DOHH2 (cell line): ENCODE measurements around the gene TEDC2.
A peak's percentile ranks its signal among the peaks of the same experiment; 100 is the strongest.

Source experiments
- H3F3A ChIP-seq: fragments of 200-600 bp; sonication (generic), shearing (Covaris generic); 2 replicates; pipeline ENCODE4 v1.6.0; 2016; ENCODE audit warnings: antibody characterized with exemption, mild to moderate bottlenecking; ENCODE audit not compliant: control insufficient read depth, insufficient read depth
- H3K27ac ChIP-seq: fragments of 200-600 bp; sonication (generic); 2 replicates; pipeline ENCODE4 v1.5.1; 2014; ENCODE audit warnings: low read depth, mild to moderate bottlenecking, low read length, moderate library complexity
- H3K27me3 ChIP-seq: fragments of 200-600 bp; sonication (generic); 2 replicates; pipeline ENCODE4 v1.6.1; 2014; ENCODE audit warnings: mild to moderate bottlenecking, low read length, mixed read lengths; ENCODE audit not compliant: control insufficient read depth
- H3K36me3 ChIP-seq: fragments of 200-600 bp; sonication (generic); 2 replicates; pipeline ENCODE4 v1.6.1; 2014; ENCODE audit warnings: mild to moderate bottlenecking, low read length, moderate library complexity, mixed read lengths; ENCODE audit not compliant: control insufficient read depth
- H3K4me1 ChIP-seq: fragments of 200-600 bp; sonication (generic); 2 replicates; pipeline ENCODE4 v1.6.1; 2014; ENCODE audit warnings: mild to moderate bottlenecking, low read length, mixed read lengths; ENCODE audit not compliant: control insufficient read depth
- H3K4me2 ChIP-seq: fragments of 200-600 bp; sonication (generic); 2 replicates; pipeline ENCODE4 v1.6.0; 2014; ENCODE audit warnings: mild to moderate bottlenecking, low read length, moderate library complexity
- H3K4me3 ChIP-seq: fragments of 200-600 bp; sonication (generic); 2 replicates; pipeline ENCODE4 v1.5.1; 2014; ENCODE audit warnings: mild to moderate bottlenecking, low read length, mixed read lengths
- H3K79me2 ChIP-seq: fragments of 200-600 bp; sonication (generic); 2 replicates; pipeline ENCODE4 v1.6.1; 2014; ENCODE audit warnings: mild to moderate bottlenecking, low read length, mixed read lengths; ENCODE audit not compliant: control insufficient read depth
- H3K9me2 ChIP-seq: fragments of 200-600 bp; sonication (generic); replicated peaks from 2 replicates; pipeline ENCODE4 v1.6.1; 2014; ENCODE audit warnings: mild to moderate bottlenecking, low read length, mixed read lengths; ENCODE audit not compliant: control insufficient read depth
- H3K9me3 ChIP-seq: fragments of 200-600 bp; sonication (generic); 2 replicates; pipeline ENCODE4 v1.6.1; 2014; ENCODE audit warnings: antibody characterized with exemption, low read length, mixed read lengths; ENCODE audit not compliant: control insufficient read depth, insufficient read depth
- H4K20me1 ChIP-seq: fragments of 200-600 bp; sonication (generic); 2 replicates; pipeline ENCODE4 v1.6.0; 2014; ENCODE audit warnings: low read depth, mild to moderate bottlenecking, antibody characterized with exemption, low read length, moderate library complexity; ENCODE audit not compliant: control insufficient read depth, insufficient read depth
- CTCF ChIP-seq: fragments of 200-600 bp; sonication (generic); IDR thresholded peaks from one replicate; pipeline ENCODE4 v1.5.1; 2014; ENCODE audit warnings: antibody characterized with exemption, mild to moderate bottlenecking, low read depth, low read length; ENCODE audit not compliant: poor library complexity, severe bottlenecking
- EZH2phosphoT487 ChIP-seq: fragments of 200-600 bp; sonication (generic); IDR thresholded peaks from 2 replicates; pipeline ENCODE4 v1.6.1; 2017; ENCODE audit warnings: borderline replicate concordance, mild to moderate bottlenecking, antibody characterized with exemption, low read length, moderate library complexity, mixed read lengths

TEDC2 gene

GRCh38 chr16:2468725-2469398 is 9.0 kb downstream of the TEDC2 start:
- H4K20me1 ChIP-seq: no peaks in the 10 kb centered on the region

GRCh38 chr16:2469399-2470233 is 9.7 kb downstream of the TEDC2 start:
- TF ChIP-seq CTCF: no peak
- TF ChIP-seq EZH2phosphoT487: no peak
- peaks cover 29% of the 10 kb centered on the region for H3F3A ChIP-seq
- peak overlapping the region; percentile 92 for H3K4me2 ChIP-seq
- no peaks in the 10 kb centered on the region for H4K20me1 ChIP-seq
- H3K79me2 ChIP-seq: peaks cover 22% of the 10 kb centered on the region
- H3K4me3 ChIP-seq: peak overlapping the region; percentile 81
- H3K9me3 ChIP-seq: no peaks in the 10 kb centered on the region
- peaks cover 5% of the 10 kb centered on the region; the same call in 1 of the 2 replicates for H3K36me3 ChIP-seq
- H3K27ac ChIP-seq: peak overlapping the region; percentile 95
- H3K4me1 ChIP-seq: peaks cover 76% of the 10 kb centered on the region
- H3K27me3 ChIP-seq: no peaks in the 10 kb centered on the region
- H3K9me2 ChIP-seq: no peaks in the 10 kb centered on the region

More at GRCh38 chr16:2468725-2469398, 9.0 kb downstream of the TEDC2 start:
- Histone ChIP-seq H3K79me2 (peaks cover 15% of the 10 kb centered on the region), H3K27me3 (no peaks in the 10 kb centered on the region), H3K9me2 (no peaks in the 10 kb centered on the region), H3K4me2 (peak overlapping the region; percentile 92), H3K27ac (peak overlapping the region; percentile 95), H3K36me3 (no peaks in the 10 kb centered on the region), H3K9me3 (no peaks in the 10 kb centered on the region), H3K4me1 (peaks cover 76% of the 10 kb centered on the region), H3K4me3 (peak overlapping the region; percentile 81), H3F3A (peaks cover 30% of the 10 kb centered on the region)
- TF ChIP-seq EZH2phosphoT487 (no peak), CTCF (no peak)

- H3K4me3 ChIP-seq: peak overlapping the region; percentile 81
- TF ChIP-seq CTCF (no peak), EZH2phosphoT487 (no peak)
- peaks cover 5% of the 10 kb centered on the region; the same call in 1 of the 2 replicates for H3K36me3 ChIP-seq
- H3K9me3 ChIP-seq: no peaks in the 10 kb centered on the region
- H3K9me2 ChIP-seq: no peaks in the 10 kb centered on the region
- no peaks in the 10 kb centered on the region for H3K27me3 ChIP-seq
- H3K27ac ChIP-seq: peak overlapping the region; percentile 95
- H4K20me1 ChIP-seq: no peaks in the 10 kb centered on the region
- peaks cover 76% of the 10 kb centered on the region for H3K4me1 ChIP-seq
- H3F3A ChIP-seq: peaks cover 24% of the 10 kb centered on the region
- H3K79me2 ChIP-seq: peaks cover 24% of the 10 kb centered on the region
- peak overlapping the region; percentile 92 for H3K4me2 ChIP-seq
These were observed 10.3 kb downstream of the TEDC2 start for GRCh38 chr16:2470234-2470601.
